NAMALWA (cell line): ENCODE data around the gene CHCHD6.

Experiments used
- DNase-seq: peaks from one replicate; pipeline ENCODE4 v3.0.0-alpha.2; 2015; ENCODE audit warnings: low spot score

Gene CHCHD6

GRCh38 chr3:126668450-126669401 is 35.3 kb upstream of the CHCHD6 start:
- DNase-seq: no peak

GRCh38 chr3:126671521-126671920 is 32.5 kb upstream of the CHCHD6 start:
- peak; percentile 41 for DNase-seq

- no peak for DNase-seq
These were observed 31.7 kb upstream of the CHCHD6 start for GRCh38 chr3:126672340-126672739.

- DNase-seq: no peak
These were observed 31.3 kb upstream of the CHCHD6 start for GRCh38 chr3:126672741-126673140.

GRCh38 chr3:126676919-126677705 is 26.9 kb upstream of the CHCHD6 start:
- no peak for DNase-seq

- no peak for DNase-seq
These were observed 26.1 kb upstream of the CHCHD6 start for GRCh38 chr3:126677862-126678503.

GRCh38 chr3:126678693-126679317 is 25.2 kb upstream of the CHCHD6 start:
- peak; percentile 47 for DNase-seq

- peak; percentile 77 for DNase-seq
These were observed 24.7 kb upstream of the CHCHD6 start for GRCh38 chr3:126679318-126679751.

- no peak for DNase-seq
These were observed 24.0 kb upstream of the CHCHD6 start for GRCh38 chr3:126679831-126680666.

GRCh38 chr3:126680667-126681055 is 23.4 kb upstream of the CHCHD6 start:
- no peak for DNase-seq

GRCh38 chr3:126682009-126682408 is 22.0 kb upstream of the CHCHD6 start:
- DNase-seq: no peak

GRCh38 chr3:126683069-126683468 is 21.0 kb upstream of the CHCHD6 start:
- DNase-seq: no peak

- no peak for DNase-seq
These were observed 19.8 kb upstream of the CHCHD6 start for GRCh38 chr3:126684218-126684751.

GRCh38 chr3:126685021-126685420 is 19.0 kb upstream of the CHCHD6 start:
- DNase-seq: no peak

- no peak for DNase-seq
These were observed 18.5 kb upstream of the CHCHD6 start for GRCh38 chr3:126685493-126685892.

GRCh38 chr3:126691765-126692164 is 12.3 kb upstream of the CHCHD6 start:
- no peak for DNase-seq

- no peak for DNase-seq
These were observed 11.2 kb upstream of the CHCHD6 start for GRCh38 chr3:126692858-126693257.

GRCh38 chr3:126693921-126694320 is 10.1 kb upstream of the CHCHD6 start:
- no peak for DNase-seq

GRCh38 chr3:126696701-126697267 is 7.3 kb upstream of the CHCHD6 start:
- DNase-seq: no peak

GRCh38 chr3:126699011-126699410 is 5.0 kb upstream of the CHCHD6 start:
- DNase-seq: no peak
